H1 (cell line): Measurements from ENCODE around the gene LCOR. TPM values are rescaled to one million over a fixed set of nuclear protein-coding genes. Genes with fewer than 3 reads are reported as not detected.

Experiments
- CTCF ChIA-PET: fragments of 300-600 bp; sonication (Branson Sonifier 250); formaldehyde crosslinking; loops from one replicate; lab custom pipeline; 2021; ENCODE audit not compliant: partially characterized antibody; lab: Charles Lee
- POLR2A ChIA-PET: fragments of 300-600 bp; sonication (Branson Sonifier 250); formaldehyde crosslinking; loops from one replicate; lab custom pipeline; 2021; ENCODE audit warnings: inconsistent platforms; ENCODE audit not compliant: partially characterized antibody; lab: Charles Lee
- DNase-seq, 2 experiments: peaks; one replicate each; pipeline versions ENCODE4 v3.0.0 to v3.0.0-alpha.2; 2010 to 2022; ENCODE audit warnings: low spot score in 2 of 2, low read depth in 1 of 2, mixed read lengths in 1 of 2
- FAIRE-seq: peaks from 2 replicates; lab custom pipeline; 2011; peaks lifted over from hg19 to GRCh38; lab: Jason Lieb, UNC
- H2AFZ ChIP-seq: 2 replicates; pipeline ENCODE4 v1.8.1; 2012; ENCODE audit warnings: low read length, inconsistent platforms
- H2AK5ac ChIP-seq: 2 replicates; pipeline ENCODE4 v1.6.1; 2013; ENCODE audit warnings: low read depth, low read length
- H2BK120ac ChIP-seq: replicated peaks from 2 replicates; pipeline ENCODE3; 2013; ENCODE audit warnings: low read depth, low read length, inconsistent platforms
- H2BK12ac ChIP-seq: 2 replicates; pipeline ENCODE4 v1.6.1; 2013; ENCODE audit warnings: low read depth, low read length
- H2BK15ac ChIP-seq: 2 replicates; pipeline ENCODE4 v1.6.1; 2013; ENCODE audit warnings: low read length
- H2BK20ac ChIP-seq: 2 replicates; pipeline ENCODE4 v1.6.1; 2013; ENCODE audit warnings: low read length
- H2BK5ac ChIP-seq: 2 replicates; pipeline ENCODE4 v1.6.1; 2013; ENCODE audit warnings: low read depth, low read length
- H3K14ac ChIP-seq: 2 replicates; pipeline ENCODE4 v1.6.1; 2013; ENCODE audit warnings: inconsistent platforms; ENCODE audit not compliant: insufficient read length
- H3K18ac ChIP-seq: 2 replicates; pipeline ENCODE4 v1.6.1; 2013; ENCODE audit warnings: low read length; ENCODE audit errors: extremely low read depth
- H3K23ac ChIP-seq: 2 replicates; pipeline ENCODE4 v1.6.1; 2013; ENCODE audit warnings: inconsistent platforms; ENCODE audit not compliant: insufficient read length
- H3K23me2 ChIP-seq: 2 replicates; pipeline ENCODE4 v1.6.1; 2013; ENCODE audit warnings: low read depth, low read length
- H3K27ac ChIP-seq: 2 replicates; pipeline ENCODE4 v1.6.1; 2011; ENCODE audit warnings: low read depth, low read length, inconsistent platforms
- H3K27me3 ChIP-seq, 4 experiments: replicated peaks in 1 of 4; 1 replicate in 1 of 4; 2 replicates in 3 of 4; pipeline versions ENCODE4 v1.6.1 to v1.8.1; 2011 to 2013; ENCODE audit warnings: low read length in 3 of 4, mild to moderate bottlenecking in 3 of 4, inconsistent platforms in 2 of 4, mixed read lengths in 2 of 4, moderate library complexity in 1 of 4; ENCODE audit not compliant: control insufficient read depth in 3 of 4, insufficient read depth in 3 of 4; ENCODE audit errors: extremely low read depth in 1 of 4
- H3K36me3 ChIP-seq, 4 experiments: 2 replicates each; pipeline versions ENCODE4 v1.6.1 to v1.8.1; 2011 to 2013; ENCODE audit warnings: mild to moderate bottlenecking in 4 of 4, low read length in 3 of 4, moderate library complexity in 2 of 4, control low read depth in 1 of 4, inconsistent platforms in 1 of 4; ENCODE audit not compliant: insufficient read depth in 4 of 4, control insufficient read depth in 2 of 4
- H3K4ac ChIP-seq: replicated peaks from 2 replicates; pipeline ENCODE3; 2013; ENCODE audit warnings: low read length, low read depth, mixed read lengths, inconsistent platforms; ENCODE audit not compliant: insufficient read length
- H3K4me1 ChIP-seq, 4 experiments: replicated peaks in 1 of 4; 1 replicate in 1 of 4; 2 replicates in 3 of 4; pipeline versions ENCODE4 v1.6.1 to v1.8.1; 2011 to 2013; ENCODE audit warnings: low read length in 3 of 4, inconsistent platforms in 2 of 4, mixed read lengths in 1 of 4; ENCODE audit not compliant: insufficient read depth in 4 of 4, control insufficient read depth in 3 of 4
- H3K4me2 ChIP-seq, 2 experiments: 2 replicates each; pipeline versions ENCODE4 v1.6.1 to v1.8.1; 2011 to 2013; ENCODE audit warnings: low read depth in 2 of 2, low read length in 2 of 2, control low read depth in 1 of 2, inconsistent platforms in 1 of 2, mild to moderate bottlenecking in 1 of 2; ENCODE audit not compliant: insufficient read depth in 1 of 2
- H3K4me3 ChIP-seq, 4 experiments: fragments of 200-600, 300-600 bp in 1 of 4; sonication (generic), shearing (Covaris generic), sonication (Bioruptor Twin) in 1 of 4; 2 replicates each; pipeline versions ENCODE4 v1.5.1 to v1.8.1; 2011 to 2016; ENCODE audit warnings: low read length in 4 of 4, low read depth in 3 of 4, control low read depth in 2 of 4, inconsistent platforms in 2 of 4, mild to moderate bottlenecking in 2 of 4, mixed read lengths in 1 of 4, moderate library complexity in 1 of 4; ENCODE audit not compliant: insufficient read depth in 2 of 4; ENCODE audit errors: extremely low read depth in 1 of 4
- H3K56ac ChIP-seq: replicated peaks from 2 replicates; pipeline ENCODE3; 2013; ENCODE audit warnings: low read depth, mild to moderate bottlenecking, mixed read lengths, low read length, inconsistent platforms; ENCODE audit not compliant: insufficient read length
- H3K79me1 ChIP-seq: 2 replicates; pipeline ENCODE4 v1.6.1; 2013; ENCODE audit warnings: low read depth, low read length, control low read depth
- H3K79me2 ChIP-seq, 2 experiments: 2 replicates each; pipeline versions ENCODE4 v1.6.1 to v1.8.1; 2012 to 2013; ENCODE audit warnings: low read length in 2 of 2, mild to moderate bottlenecking in 2 of 2, inconsistent platforms in 1 of 2; ENCODE audit not compliant: insufficient read depth in 2 of 2, control insufficient read depth in 1 of 2
- H3K9ac ChIP-seq, 4 experiments: replicated peaks in 1 of 4; 1 replicate in 1 of 4; 2 replicates in 3 of 4; pipeline versions ENCODE4 v1.6.1 to v1.8.1; 2011 to 2013; ENCODE audit warnings: low read depth in 3 of 4, low read length in 3 of 4, control low read depth in 2 of 4, mild to moderate bottlenecking in 2 of 4, moderate library complexity in 2 of 4, inconsistent platforms in 1 of 4; ENCODE audit errors: extremely low read depth in 1 of 4
- H3K9me3 ChIP-seq, 2 experiments: 2 replicates each; pipeline versions ENCODE4 v1.6.1 to v1.8.1; 2012 to 2013; ENCODE audit warnings: mild to moderate bottlenecking in 2 of 2, moderate library complexity in 2 of 2, control low read depth in 1 of 2, inconsistent platforms in 1 of 2, low read depth in 1 of 2, low read length in 1 of 2, mixed read lengths in 1 of 2; ENCODE audit not compliant: insufficient read depth in 2 of 2
- H4K20me1 ChIP-seq, 2 experiments: replicated peaks in 1 of 2; 2 replicates each; pipeline versions ENCODE3 to v1.8.1; 2011 to 2013; ENCODE audit warnings: inconsistent platforms in 2 of 2, low read length in 2 of 2, mild to moderate bottlenecking in 1 of 2; ENCODE audit not compliant: insufficient read depth in 2 of 2, control insufficient read depth in 1 of 2
- H4K5ac ChIP-seq: 2 replicates; pipeline ENCODE4 v1.6.1; 2013; ENCODE audit warnings: low read length, low read depth, mixed read lengths, inconsistent platforms; ENCODE audit not compliant: insufficient read length
- H4K8ac ChIP-seq: 2 replicates; pipeline ENCODE4 v1.8.0; 2013; ENCODE audit warnings: mild to moderate bottlenecking, moderate library complexity, low read length, inconsistent platforms; ENCODE audit not compliant: insufficient read depth; ENCODE audit errors: extremely low read depth
- H4K91ac ChIP-seq: replicated peaks from 2 replicates; pipeline ENCODE3; 2013; ENCODE audit warnings: low read length, mixed read lengths, inconsistent platforms; ENCODE audit not compliant: insufficient read length
- BRCA1 ChIP-seq: IDR thresholded peaks from 2 replicates; pipeline ENCODE4 v1.6.1; 2012; ENCODE audit warnings: low read depth, low read length, improper control_type of control experiment
- CEBPB ChIP-seq: IDR thresholded peaks from 2 replicates; pipeline ENCODE4 v1.6.1; 2012; ENCODE audit warnings: low read depth, low read length
- EGR1 ChIP-seq: IDR thresholded peaks from 2 replicates; pipeline ENCODE4 v1.6.1; 2011; ENCODE audit warnings: low read depth, low read length, borderline replicate concordance
- JUN ChIP-seq: IDR thresholded peaks from 2 replicates; pipeline ENCODE4 v1.6.1; 2011; ENCODE audit warnings: low read depth, mild to moderate bottlenecking, improper control_type of control experiment, low read length
- KDM1A ChIP-seq: fragments of 200-600, 300-600 bp; sonication (generic); IDR thresholded peaks from 2 replicates; pipeline ENCODE4 v1.7.1; 2016; ENCODE audit warnings: mild to moderate bottlenecking, low read length, borderline replicate concordance
- NRF1 ChIP-seq: IDR thresholded peaks from 2 replicates; pipeline ENCODE4 v1.6.1; 2011; ENCODE audit warnings: mild to moderate bottlenecking, low read depth, low read length, improper control_type of control experiment
- RBBP5 ChIP-seq: IDR thresholded peaks from 2 replicates; pipeline ENCODE4 v1.7.1; 2012; ENCODE audit warnings: low read depth, mild to moderate bottlenecking, inconsistent platforms, low read length, moderate library complexity, borderline replicate concordance
- RFX5 ChIP-seq: IDR thresholded peaks from 2 replicates; pipeline ENCODE4 v1.6.1; 2011; ENCODE audit warnings: low read depth, low read length, improper control_type of control experiment, borderline replicate concordance
- RNF2 ChIP-seq: fragments of 200-900, 300-1000 bp; sonication (generic); IDR thresholded peaks from 2 replicates; pipeline ENCODE4 v1.7.1; 2016; ENCODE audit warnings: borderline replicate concordance, low read depth, mild to moderate bottlenecking, antibody characterized with exemption, low read length; ENCODE audit not compliant: poor library complexity, severe bottlenecking; ENCODE audit errors: missing control alignments
- SIN3A ChIP-seq, 2 experiments: IDR thresholded peaks in 1 of 2; conservative IDR thresholded peaks in 1 of 2; 2 replicates each; pipeline ENCODE4 v1.6.1; 2011 to 2012; ENCODE audit warnings: low read length in 2 of 2, improper control_type of control experiment in 1 of 2, low read depth in 1 of 2, mild to moderate bottlenecking in 1 of 2
- SP1 ChIP-seq: IDR thresholded peaks from 2 replicates; pipeline ENCODE4 v1.6.1; 2011; ENCODE audit warnings: low read depth, low read length
- TEAD4 ChIP-seq: IDR thresholded peaks from 2 replicates; pipeline ENCODE4 v1.6.1; 2012; ENCODE audit warnings: low read depth, low read length, inconsistent platforms, mixed read lengths
- ZNF274 ChIP-seq: IDR thresholded peaks from 2 replicates; pipeline ENCODE4 v1.7.0; 2012; ENCODE audit warnings: low read length, borderline replicate concordance; ENCODE audit errors: extremely low read depth
- WGBS, 2 experiments: shearing (Covaris generic) in 1 of 2; methylation state at CpG; one replicate each; pipeline versions ENCODE4 v1.1.6 to v1.1.7; 2013 to 2015; ENCODE audit warnings: low lambda C conversion rate in 2 of 2, mixed read lengths in 2 of 2, inconsistent platforms in 1 of 2, low coverage in 1 of 2, missing lambda C conversion rate in 1 of 2; ENCODE audit not compliant: insufficient replicate concordance in 2 of 2, insufficient coverage in 1 of 2, insufficient read length in 1 of 2; ENCODE audit errors: extremely low coverage in 1 of 2, missing lambda C conversion rate in 1 of 2; 5-methylcytosine and 5-hydroxymethylcytosine counted together
- polyA plus RNA-seq, 7 experiments: library from polyadenylated mRNA; depleted of rRNA in 3 of 7; stranded (reverse) in 5 of 7; unstranded in 2 of 7; fragments of >200 nt in 5 of 7; fragments of 200-250 nt in 2 of 7; gene quantifications; 1 replicate in 5 of 7; 2 replicates in 1 of 7; 4 replicates in 1 of 7; pipeline versions ENCODE4 v1.2.1 to v1.2.3, GENCODE V29; 2011 to 2013; ENCODE audit warnings: missing spikeins in 2 of 7, mixed read lengths in 2 of 7
- total RNA-seq: library from RNA; stranded (reverse); fragmentation: NEBNext Ultra II Directional; extraction: Animal tissue kit (Norgen Biotek cat#: 25700); gene quantifications from 2 replicates; pipeline ENCODE4 v1.2.1, GENCODE V29; 2021
- TF ChIP-seq, protein P1 (sequence below): IDR thresholded peaks from 2 replicates; pipeline ENCODE4 v1.6.1; 2011; ENCODE audit warnings: low read length, improper control_type of control experiment

The LCOR gene
- total and polyA plus RNA-seq, 2 of the 8 experiments (the other 6 are each of a cell fraction or from before 2014, with no cell fraction given): 4.7 to 25.5 TPM

DNA sequence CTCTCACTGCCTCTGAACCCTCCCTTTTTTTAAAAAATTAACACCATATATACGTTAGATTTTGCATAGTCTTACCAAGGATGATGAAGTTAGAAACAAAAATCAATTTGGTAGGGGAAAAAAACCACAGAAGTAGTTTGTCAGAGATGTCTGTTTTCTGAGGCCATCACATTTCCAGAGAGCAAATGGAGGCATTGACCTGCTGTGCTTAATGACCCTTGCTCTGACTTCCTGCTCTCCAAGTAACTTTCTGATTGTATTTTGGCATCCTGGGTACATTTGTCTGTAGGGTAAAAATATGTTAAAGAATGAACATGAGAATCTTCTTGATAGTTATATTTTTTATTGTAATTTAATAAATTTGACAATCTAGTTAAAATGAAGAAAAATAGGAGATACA, 140.2 kb downstream of the LCOR start:
- no peak overlapping the region for H3K9ac ChIP-seq
- no peaks in the 10 kb centered on the region for H3K4me1 ChIP-seq
- no peak overlapping the region for H3K4me3 ChIP-seq
- H3K79me1 ChIP-seq: no peaks in the 10 kb centered on the region
- H4K8ac ChIP-seq: no peak overlapping the region
- no peak overlapping the region for H4K91ac ChIP-seq
- H3K79me2 ChIP-seq: no peaks in the 10 kb centered on the region
- no peak overlapping the region for H2BK5ac ChIP-seq
- no peak overlapping the region for H2AFZ ChIP-seq
- POLR2A ChIA-PET: no interaction called here
- no peak overlapping the region for H3K4me2 ChIP-seq
- no peak overlapping the region for H2BK15ac ChIP-seq
- no peak overlapping the region for H3K23ac ChIP-seq
- no peaks in the 10 kb centered on the region for H3K36me3 ChIP-seq
- H3K23me2 ChIP-seq: no peaks in the 10 kb centered on the region
- H3K18ac ChIP-seq: no peak overlapping the region
- H3K56ac ChIP-seq: no peak overlapping the region
- no peak for FAIRE-seq
- H3K4ac ChIP-seq: no peak overlapping the region
- no peak overlapping the region for H2BK12ac ChIP-seq
- H4K5ac ChIP-seq: no peak overlapping the region
- H2AK5ac ChIP-seq: no peak overlapping the region
- no peak overlapping the region for H3K14ac ChIP-seq
- no peak overlapping the region for H3K27ac ChIP-seq
- H2BK120ac ChIP-seq: no peak overlapping the region
- H4K20me1 ChIP-seq: no peaks in the 10 kb centered on the region
- DNase-seq: no peak
- 86% methylated on average over 1 of the region's 1 CpG; no CpG with 5 or more reads in 1 of the 2 experiments for WGBS, 2 experiments
- H3K27me3 ChIP-seq: no peaks in the 10 kb centered on the region
- H3K9me3 ChIP-seq: no peaks in the 10 kb centered on the region
- CTCF ChIA-PET: no interaction called here
- no peak overlapping the region for H2BK20ac ChIP-seq
- no peak for TF ChIP-seq ZNF274
- no peak for TF ChIP-seq RFX5
- TF ChIP-seq NRF1: no peak
- no peak for TF ChIP-seq JUN
- TF ChIP-seq RBBP5: no peak
- TF ChIP-seq BRCA1: no peak
- TF ChIP-seq SIN3A (conservative IDR thresholded peaks at IDR 0.05 in 1 of 2, IDR thresholded peaks at IDR 0.05 in 1 of 2; ENCODE audit: low read depth in 1 of 2, low read length in 2 of 2): no peak
- TF ChIP-seq CEBPB: no peak
- TF ChIP-seq RNF2: no peak
- TF ChIP-seq TEAD4: no peak
- TF ChIP-seq EGR1: no peak
- TF ChIP-seq KDM1A: no peak
- TF ChIP-seq, protein P1, sequence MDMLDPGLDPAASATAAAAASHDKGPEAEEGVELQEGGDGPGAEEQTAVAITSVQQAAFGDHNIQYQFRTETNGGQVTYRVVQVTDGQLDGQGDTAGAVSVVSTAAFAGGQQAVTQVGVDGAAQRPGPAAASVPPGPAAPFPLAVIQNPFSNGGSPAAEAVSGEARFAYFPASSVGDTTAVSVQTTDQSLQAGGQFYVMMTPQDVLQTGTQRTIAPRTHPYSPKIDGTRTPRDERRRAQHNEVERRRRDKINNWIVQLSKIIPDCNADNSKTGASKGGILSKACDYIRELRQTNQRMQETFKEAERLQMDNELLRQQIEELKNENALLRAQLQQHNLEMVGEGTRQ: no peak
- TF ChIP-seq SP1: no peak
